MM.1S (cell line): ENCODE measurements around the gene JDP2.

Experiments
- EZH2phosphoT487 ChIP-seq: fragments of 300-600 bp; sonication (generic); IDR thresholded peaks from 2 replicates; pipeline ENCODE4 v1.6.1; 2018; ENCODE audit warnings: antibody characterized with exemption, low read length
- TF ChIP-seq, protein P1 (sequence below): fragments of 300-600 bp; sonication (generic); IDR thresholded peaks from 2 replicates; pipeline ENCODE4 v1.5.1; 2016; ENCODE audit warnings: antibody characterized with exemption, low read length, mixed read lengths

DNA sequence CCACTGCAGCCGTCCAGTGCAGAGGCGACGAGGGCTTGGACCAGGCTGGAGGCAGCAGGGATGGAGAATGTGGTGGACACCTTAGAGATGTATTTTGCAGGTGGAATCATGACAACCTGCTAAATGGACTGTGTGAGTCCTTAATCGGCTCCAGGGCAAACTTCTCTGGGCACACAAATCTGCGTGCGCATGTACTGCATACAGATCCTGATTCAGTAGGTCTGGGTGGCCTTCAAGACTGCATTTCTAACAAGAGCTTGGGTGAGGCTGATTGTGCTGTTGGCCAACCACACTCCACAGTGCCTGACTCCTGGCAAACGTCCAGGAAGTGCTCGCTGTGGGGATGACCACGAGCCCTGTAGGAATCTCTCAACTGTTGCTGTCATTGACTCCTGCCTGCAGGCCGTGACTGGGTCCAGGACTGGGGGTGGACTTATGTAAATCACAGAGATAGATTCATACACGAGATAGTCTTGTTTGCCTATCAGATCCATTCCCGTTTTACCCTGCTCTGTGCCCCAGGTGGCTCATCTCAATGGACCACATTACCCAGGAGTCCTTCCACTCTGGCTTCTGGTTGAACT lies 27.2 kb downstream of the JDP2 start:
- TF ChIP-seq, protein P1, sequence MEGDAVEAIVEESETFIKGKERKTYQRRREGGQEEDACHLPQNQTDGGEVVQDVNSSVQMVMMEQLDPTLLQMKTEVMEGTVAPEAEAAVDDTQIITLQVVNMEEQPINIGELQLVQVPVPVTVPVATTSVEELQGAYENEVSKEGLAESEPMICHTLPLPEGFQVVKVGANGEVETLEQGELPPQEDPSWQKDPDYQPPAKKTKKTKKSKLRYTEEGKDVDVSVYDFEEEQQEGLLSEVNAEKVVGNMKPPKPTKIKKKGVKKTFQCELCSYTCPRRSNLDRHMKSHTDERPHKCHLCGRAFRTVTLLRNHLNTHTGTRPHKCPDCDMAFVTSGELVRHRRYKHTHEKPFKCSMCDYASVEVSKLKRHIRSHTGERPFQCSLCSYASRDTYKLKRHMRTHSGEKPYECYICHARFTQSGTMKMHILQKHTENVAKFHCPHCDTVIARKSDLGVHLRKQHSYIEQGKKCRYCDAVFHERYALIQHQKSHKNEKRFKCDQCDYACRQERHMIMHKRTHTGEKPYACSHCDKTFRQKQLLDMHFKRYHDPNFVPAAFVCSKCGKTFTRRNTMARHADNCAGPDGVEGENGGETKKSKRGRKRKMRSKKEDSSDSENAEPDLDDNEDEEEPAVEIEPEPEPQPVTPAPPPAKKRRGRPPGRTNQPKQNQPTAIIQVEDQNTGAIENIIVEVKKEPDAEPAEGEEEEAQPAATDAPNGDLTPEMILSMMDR: no peak
- TF ChIP-seq EZH2phosphoT487: no peak
